Measurements from ENCODE around the gene KRTAP4-9. TPM values are rescaled to one million over a fixed set of nuclear protein-coding genes. Genes with fewer than 3 reads are reported as not detected.

Gene KRTAP4-9
- total and polyA plus RNA-seq, 9 of the 15 experiments (the other 6 are each of a cell fraction or from before 2014, with no cell fraction given) = not detected

DNA sequence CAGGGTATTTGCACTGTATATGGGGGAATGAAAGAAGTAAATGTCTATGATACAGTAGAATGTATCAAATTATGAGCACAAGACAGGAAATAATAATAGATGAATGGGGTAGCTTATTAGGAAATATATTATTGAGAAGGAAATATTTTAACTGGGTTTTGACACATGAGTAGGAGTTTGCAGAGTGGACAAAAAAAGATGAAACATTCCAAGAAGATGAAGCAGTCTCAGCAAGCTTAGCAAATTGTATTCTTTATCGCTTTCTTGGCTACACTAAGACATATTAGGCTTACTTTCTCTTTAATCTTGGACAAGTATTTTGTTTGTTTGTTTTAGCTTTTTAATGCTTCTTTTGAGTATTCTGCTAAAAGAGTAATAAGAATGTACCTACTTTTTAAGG is 1.3 kb upstream of the KRTAP4-9 start:
- no peaks in the 10 kb centered on the region for H3K36me3 ChIP-seq (ENCODE audit: control insufficient read depth, insufficient read depth, low read length)
- ATAC-seq = no peak
- no peak overlapping the region for H3K27ac ChIP-seq (ENCODE audit: extremely low read depth, low read depth, low read length)
- WGBS (ENCODE audit: insufficient coverage, low coverage, missing lambda C conversion rate) = 0% methylated on average over 1 of the region's 1 CpG
- no peak overlapping the region for H2AFZ ChIP-seq (ENCODE audit: low read depth, low read length)
- ChIA-PET POLR2A (no interaction called here), CTCF (ENCODE audit: low intra/inter-chr PET ratio) (no interaction called here)
- H3K9me3 ChIP-seq (replicated peaks; ENCODE audit: control insufficient read depth, insufficient read depth, low read depth, low read length) = no peaks in the 10 kb centered on the region
- DNase-seq (ENCODE audit: extremely low read depth in 1 of 4, low spot score in 3 of 4) = no peak
- no TSS peak for BruUV-seq (replicated peaks)
- no peak overlapping the region for H3K4me3 ChIP-seq
- H3K4me1 ChIP-seq (replicated peaks in 1 of 2; ENCODE audit: control insufficient read depth in 2 of 2, insufficient read depth in 2 of 2, low read length in 2 of 2) = no peaks in the 10 kb centered on the region
- no peak overlapping the region for H3K9ac ChIP-seq (ENCODE audit: insufficient read depth in 1 of 2, low read depth in 2 of 2, low read length in 2 of 2)
- no peaks in the 10 kb centered on the region for H3K27me3 ChIP-seq (ENCODE audit: control insufficient read depth in 2 of 2, insufficient read depth in 2 of 2, low read length in 2 of 2)
- H3K9me1 ChIP-seq (ENCODE audit: control insufficient read depth, insufficient read depth, low read length) = no peaks in the 10 kb centered on the region
- no peaks in the 10 kb centered on the region for H4K20me1 ChIP-seq (replicated peaks; ENCODE audit: control insufficient read depth, insufficient read depth, low read length)
- TF ChIP-seq MAZ (CRISPR knock-in tag; conservative IDR thresholded peaks at IDR 0.05 in 1 of 2, IDR thresholded peaks at IDR 0.05 in 1 of 2) (no peak), CBFB (CRISPR knock-in tag; IDR thresholded peaks at IDR 0.05) (no peak), EZH2 (IDR thresholded peaks at IDR 0.05; ENCODE audit: borderline replicate concordance, low read depth, low read length) (no peak), LARP7 (IDR thresholded peaks at IDR 0.05) (no peak), SMARCB1 (IDR thresholded peaks at IDR 0.05; ENCODE audit: insufficient read length, low read depth) (no peak), GTF2F1 (IDR thresholded peaks at IDR 0.05; ENCODE audit: low read depth, low read length) (no peak), HDAC3 (IDR thresholded peaks at IDR 0.05; ENCODE audit: borderline replicate concordance, partially characterized antibody) (no peak), SP1 (CRISPR knock-in tag; IDR thresholded peaks at IDR 0.05) (no peak), KLF10 (CRISPR knock-in tag; IDR thresholded peaks at IDR 0.05) (no peak), CBX8 (IDR thresholded peaks at IDR 0.05; ENCODE audit: borderline replicate concordance, extremely low read depth, low read depth, low read length, poor library complexity, severe bottlenecking) (no peak)
- TF ChIP-seq, protein P1, sequence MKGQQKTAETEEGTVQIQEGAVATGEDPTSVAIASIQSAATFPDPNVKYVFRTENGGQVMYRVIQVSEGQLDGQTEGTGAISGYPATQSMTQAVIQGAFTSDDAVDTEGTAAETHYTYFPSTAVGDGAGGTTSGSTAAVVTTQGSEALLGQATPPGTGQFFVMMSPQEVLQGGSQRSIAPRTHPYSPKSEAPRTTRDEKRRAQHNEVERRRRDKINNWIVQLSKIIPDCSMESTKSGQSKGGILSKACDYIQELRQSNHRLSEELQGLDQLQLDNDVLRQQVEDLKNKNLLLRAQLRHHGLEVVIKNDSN (CRISPR knock-in tag; IDR thresholded peaks at IDR 0.05) = no peak
- TF ChIP-seq, protein P2, sequence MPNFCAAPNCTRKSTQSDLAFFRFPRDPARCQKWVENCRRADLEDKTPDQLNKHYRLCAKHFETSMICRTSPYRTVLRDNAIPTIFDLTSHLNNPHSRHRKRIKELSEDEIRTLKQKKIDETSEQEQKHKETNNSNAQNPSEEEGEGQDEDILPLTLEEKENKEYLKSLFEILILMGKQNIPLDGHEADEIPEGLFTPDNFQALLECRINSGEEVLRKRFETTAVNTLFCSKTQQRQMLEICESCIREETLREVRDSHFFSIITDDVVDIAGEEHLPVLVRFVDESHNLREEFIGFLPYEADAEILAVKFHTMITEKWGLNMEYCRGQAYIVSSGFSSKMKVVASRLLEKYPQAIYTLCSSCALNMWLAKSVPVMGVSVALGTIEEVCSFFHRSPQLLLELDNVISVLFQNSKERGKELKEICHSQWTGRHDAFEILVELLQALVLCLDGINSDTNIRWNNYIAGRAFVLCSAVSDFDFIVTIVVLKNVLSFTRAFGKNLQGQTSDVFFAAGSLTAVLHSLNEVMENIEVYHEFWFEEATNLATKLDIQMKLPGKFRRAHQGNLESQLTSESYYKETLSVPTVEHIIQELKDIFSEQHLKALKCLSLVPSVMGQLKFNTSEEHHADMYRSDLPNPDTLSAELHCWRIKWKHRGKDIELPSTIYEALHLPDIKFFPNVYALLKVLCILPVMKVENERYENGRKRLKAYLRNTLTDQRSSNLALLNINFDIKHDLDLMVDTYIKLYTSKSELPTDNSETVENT (CRISPR knock-in tag; IDR thresholded peaks at IDR 0.05) = no peak
- TF ChIP-seq, protein P3, sequence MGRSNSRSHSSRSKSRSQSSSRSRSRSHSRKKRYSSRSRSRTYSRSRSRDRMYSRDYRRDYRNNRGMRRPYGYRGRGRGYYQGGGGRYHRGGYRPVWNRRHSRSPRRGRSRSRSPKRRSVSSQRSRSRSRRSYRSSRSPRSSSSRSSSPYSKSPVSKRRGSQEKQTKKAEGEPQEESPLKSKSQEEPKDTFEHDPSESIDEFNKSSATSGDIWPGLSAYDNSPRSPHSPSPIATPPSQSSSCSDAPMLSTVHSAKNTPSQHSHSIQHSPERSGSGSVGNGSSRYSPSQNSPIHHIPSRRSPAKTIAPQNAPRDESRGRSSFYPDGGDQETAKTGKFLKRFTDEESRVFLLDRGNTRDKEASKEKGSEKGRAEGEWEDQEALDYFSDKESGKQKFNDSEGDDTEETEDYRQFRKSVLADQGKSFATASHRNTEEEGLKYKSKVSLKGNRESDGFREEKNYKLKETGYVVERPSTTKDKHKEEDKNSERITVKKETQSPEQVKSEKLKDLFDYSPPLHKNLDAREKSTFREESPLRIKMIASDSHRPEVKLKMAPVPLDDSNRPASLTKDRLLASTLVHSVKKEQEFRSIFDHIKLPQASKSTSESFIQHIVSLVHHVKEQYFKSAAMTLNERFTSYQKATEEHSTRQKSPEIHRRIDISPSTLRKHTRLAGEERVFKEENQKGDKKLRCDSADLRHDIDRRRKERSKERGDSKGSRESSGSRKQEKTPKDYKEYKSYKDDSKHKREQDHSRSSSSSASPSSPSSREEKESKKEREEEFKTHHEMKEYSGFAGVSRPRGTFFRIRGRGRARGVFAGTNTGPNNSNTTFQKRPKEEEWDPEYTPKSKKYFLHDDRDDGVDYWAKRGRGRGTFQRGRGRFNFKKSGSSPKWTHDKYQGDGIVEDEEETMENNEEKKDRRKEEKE (IDR thresholded peaks at IDR 0.05; ENCODE audit: borderline replicate concordance in 1 of 2, control insufficient read depth in 1 of 2, low read depth in 2 of 2, low read length in 1 of 2) = no peak
- TF ChIP-seq, protein P4, sequence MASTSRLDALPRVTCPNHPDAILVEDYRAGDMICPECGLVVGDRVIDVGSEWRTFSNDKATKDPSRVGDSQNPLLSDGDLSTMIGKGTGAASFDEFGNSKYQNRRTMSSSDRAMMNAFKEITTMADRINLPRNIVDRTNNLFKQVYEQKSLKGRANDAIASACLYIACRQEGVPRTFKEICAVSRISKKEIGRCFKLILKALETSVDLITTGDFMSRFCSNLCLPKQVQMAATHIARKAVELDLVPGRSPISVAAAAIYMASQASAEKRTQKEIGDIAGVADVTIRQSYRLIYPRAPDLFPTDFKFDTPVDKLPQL (IDR thresholded peaks at IDR 0.05; ENCODE audit: extremely low read depth, insufficient read length) = no peak
- H3K4me2 ChIP-seq (ENCODE audit: insufficient read depth, low read length) = no peak overlapping the region
- intact Hi-C loops (cut with micrococcal nuclease) = no loop called here
- in situ Hi-C loops (cut with MboI) = no loop called here
- FAIRE-seq = no peak
- H3K79me2 ChIP-seq (ENCODE audit: control insufficient read depth, insufficient read depth, low read length) = no peaks in the 10 kb centered on the region
